CD14-positive monocyte (primary cell): ENCODE measurements around the gene VIM. TPM values are rescaled to one million over a fixed set of nuclear protein-coding genes. Genes with fewer than 3 reads are reported as not detected.

Experiments
- DNase-seq, 3 donors: peaks; one replicate each; pipeline ENCODE4 v3.0.0-alpha.2; 2011 to 2022
- H2AFZ ChIP-seq: 2 replicates; pipeline ENCODE4 v1.6.0; 2012; ENCODE audit warnings: mild to moderate bottlenecking, low read depth, low read length, inconsistent platforms; ENCODE audit not compliant: insufficient read depth, poor library complexity, severe bottlenecking
- H3K27ac ChIP-seq, 2 donors: 1 replicate in 1 of 2; 2 replicates in 1 of 2; pipeline ENCODE4 v1.5.1; 2012 to 2013; ENCODE audit warnings: low read length in 2 of 2, control low read depth in 1 of 2, inconsistent platforms in 1 of 2, low read depth in 1 of 2, mild to moderate bottlenecking in 1 of 2
- H3K27me3 ChIP-seq, 2 donors: one replicate each; pipeline versions ENCODE4 v1.6.0 to v1.6.1; 2011 to 2013; ENCODE audit warnings: low read length in 2 of 2; ENCODE audit not compliant: control insufficient read depth in 2 of 2, insufficient read depth in 2 of 2
- H3K36me3 ChIP-seq, 2 donors: replicated peaks in 1 of 2; 1 replicate in 1 of 2; 2 replicates in 1 of 2; pipeline versions ENCODE4 v1.5.1 to v1.6.1; 2012 to 2013; ENCODE audit warnings: low read length in 2 of 2, control low read depth in 1 of 2, inconsistent platforms in 1 of 2, mild to moderate bottlenecking in 1 of 2; ENCODE audit not compliant: insufficient read depth in 2 of 2, control insufficient read depth in 1 of 2
- H3K4me1 ChIP-seq, 2 donors: 1 replicate in 1 of 2; 2 replicates in 1 of 2; pipeline versions ENCODE4 v1.5.1 to v1.6.1; 2012 to 2013; ENCODE audit warnings: low read length in 2 of 2, control low read depth in 1 of 2, inconsistent platforms in 1 of 2, mild to moderate bottlenecking in 1 of 2, moderate library complexity in 1 of 2; ENCODE audit not compliant: insufficient read depth in 2 of 2, control insufficient read depth in 1 of 2
- H3K4me2 ChIP-seq: replicated peaks from 2 replicates; pipeline ENCODE3; 2012; ENCODE audit warnings: low read length, moderate library complexity, mild to moderate bottlenecking; ENCODE audit not compliant: poor library complexity, severe bottlenecking; ENCODE audit errors: extremely low read depth
- H3K4me3 ChIP-seq, 3 experiments: fragments of 200-600 bp in 1 of 3; sonication (generic) in 1 of 3; replicated peaks in 1 of 3; 1 replicate in 2 of 3; 2 replicates in 1 of 3; pipeline ENCODE4 v1.5.1; 2011 to 2013; ENCODE audit warnings: low read length in 3 of 3, mild to moderate bottlenecking in 3 of 3, control low read depth in 2 of 3, low read depth in 2 of 3, inconsistent platforms in 1 of 3, moderate library complexity in 1 of 3
- H3K79me2 ChIP-seq: 2 replicates; pipeline ENCODE4 v1.6.0; 2012; ENCODE audit warnings: mild to moderate bottlenecking, control low read depth, inconsistent platforms, low read length, moderate library complexity; ENCODE audit not compliant: insufficient read depth
- H3K9ac ChIP-seq: 2 replicates; pipeline ENCODE4 v1.6.0; 2017; ENCODE audit warnings: low read length, mild to moderate bottlenecking; ENCODE audit not compliant: insufficient read depth, poor library complexity, severe bottlenecking
- H3K9me3 ChIP-seq, 2 donors: replicated peaks in 1 of 2; 1 replicate in 1 of 2; 2 replicates in 1 of 2; pipeline versions ENCODE4 v1.5.1 to v1.6.1; 2012 to 2013; ENCODE audit warnings: low read length in 2 of 2, control low read depth in 1 of 2; ENCODE audit not compliant: control insufficient read depth in 1 of 2, insufficient read depth in 1 of 2
- H4K20me1 ChIP-seq: 2 replicates; pipeline ENCODE4 v1.6.0; 2012; ENCODE audit warnings: mild to moderate bottlenecking, low read length, control low read depth, moderate library complexity; ENCODE audit not compliant: insufficient read depth
- H3K27ac Mint-ChIP-seq, 7 donors: one replicate each; pipeline ENCODE4 v1.8.0; 2020; ENCODE audit warnings: mild to moderate bottlenecking in 7 of 7, mixed read lengths in 7 of 7, moderate library complexity in 6 of 7, inconsistent platforms in 2 of 7
- H3K27me3 Mint-ChIP-seq, 3 donors: one replicate each; pipeline ENCODE4 v1.8.0; 2021 to 2022; ENCODE audit warnings: low read depth in 3 of 3, mild to moderate bottlenecking in 3 of 3, mixed read lengths in 3 of 3, moderate library complexity in 3 of 3, inconsistent platforms in 1 of 3
- H3K36me3 Mint-ChIP-seq, 2 donors: one replicate each; pipeline ENCODE4 v1.8.0; 2020; ENCODE audit warnings: mixed read lengths in 2 of 2, inconsistent platforms in 1 of 2, mild to moderate bottlenecking in 1 of 2
- H3K4me1 Mint-ChIP-seq: one replicate; pipeline ENCODE4 v1.8.0; 2020; ENCODE audit warnings: mild to moderate bottlenecking, mixed read lengths
- H3K4me3 Mint-ChIP-seq, 2 donors: one replicate each; pipeline ENCODE4 v1.8.0; 2020; ENCODE audit warnings: mild to moderate bottlenecking in 2 of 2, mixed read lengths in 2 of 2, moderate library complexity in 1 of 2
- H3K9me3 Mint-ChIP-seq, 7 donors: one replicate each; pipeline ENCODE4 v1.8.0; 2020 to 2022; ENCODE audit warnings: mixed read lengths in 7 of 7, mild to moderate bottlenecking in 6 of 7, moderate library complexity in 6 of 7, inconsistent platforms in 2 of 7
- WGBS: methylation state at CpG from one replicate; pipeline ENCODE4 v1.1.5; 2013; ENCODE audit warnings: missing lambda C conversion rate; ENCODE audit not compliant: insufficient coverage; 5-methylcytosine and 5-hydroxymethylcytosine counted together
- intact Hi-C, 2 donors: fragments of 100-400 bp; cut with micrococcal nuclease; formaldehyde crosslinking; loops; one replicate each; pipeline versions ENCODE4 v1.15.0 to v1.15.1; 2023
- polyA plus RNA-seq, 3 donors: library from polyadenylated mRNA; depleted of rRNA in 1 of 3; unstranded in 2 of 3; stranded (reverse) in 1 of 3; fragments of 300-500 nt in 2 of 3; fragments of >200 nt in 1 of 3; fragmentation: Illumina TruSeq in 2 of 3; gene quantifications; 1 replicate in 2 of 3; 2 replicates in 1 of 3; pipeline ENCODE4 v1.2.3, GENCODE V29; 2012 to 2021
- TF ChIP-seq, protein P1 (sequence below): fragments of 200-600 bp; IDR thresholded peaks from one replicate; pipeline ENCODE4 v1.8.0; 2022; ENCODE audit warnings: antibody characterized with exemption, mild to moderate bottlenecking

VIM gene
- polyA plus RNA-seq, 3 donors: 697 to 4,055 (median 932) TPM

DNA sequence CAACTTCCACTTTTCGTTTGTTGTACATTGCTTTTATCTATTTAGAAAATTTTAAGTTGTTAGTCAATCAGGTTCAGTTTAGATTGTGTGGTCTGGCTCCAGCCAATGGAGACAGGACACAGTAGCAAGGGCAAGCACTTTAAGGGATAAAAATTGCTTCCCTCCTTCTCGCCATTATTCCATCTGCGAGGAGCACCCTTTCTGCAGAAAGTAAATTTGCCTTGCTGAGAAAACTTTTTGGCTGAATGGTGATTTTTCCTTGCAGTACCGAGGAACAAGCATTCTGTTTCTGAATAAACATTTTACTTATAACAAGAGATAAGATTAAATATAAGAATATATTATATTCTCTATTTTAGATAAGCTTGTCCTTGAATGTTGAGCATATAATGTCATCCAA is 34.5 kb downstream of the VIM start:
- no peak overlapping the region for H2AFZ ChIP-seq
- no peaks in the 10 kb centered on the region for H3K36me3 ChIP-seq
- Mint-ChIP-seq H3K4me3 (no peak overlapping the region), H3K27ac (no peak overlapping the region), H3K36me3 (peaks cover 1 to 6% of the 10 kb centered on the region in 2 donors), H3K9me3 (peaks cover 24 to 56% (median 42%) of the 10 kb centered on the region in 7 donors), H3K4me1 (peaks cover 1% of the 10 kb centered on the region), H3K27me3 (peaks cover 0 to 2% (median 0%) of the 10 kb centered on the region in 3 donors)
- H4K20me1 ChIP-seq: no peaks in the 10 kb centered on the region
- H3K27ac ChIP-seq: no peak overlapping the region
- no peak overlapping the region for H3K9ac ChIP-seq
- no peak for DNase-seq
- no CpG with 5 or more reads among the region's 4 CpGs for WGBS
- TF ChIP-seq, protein P1, sequence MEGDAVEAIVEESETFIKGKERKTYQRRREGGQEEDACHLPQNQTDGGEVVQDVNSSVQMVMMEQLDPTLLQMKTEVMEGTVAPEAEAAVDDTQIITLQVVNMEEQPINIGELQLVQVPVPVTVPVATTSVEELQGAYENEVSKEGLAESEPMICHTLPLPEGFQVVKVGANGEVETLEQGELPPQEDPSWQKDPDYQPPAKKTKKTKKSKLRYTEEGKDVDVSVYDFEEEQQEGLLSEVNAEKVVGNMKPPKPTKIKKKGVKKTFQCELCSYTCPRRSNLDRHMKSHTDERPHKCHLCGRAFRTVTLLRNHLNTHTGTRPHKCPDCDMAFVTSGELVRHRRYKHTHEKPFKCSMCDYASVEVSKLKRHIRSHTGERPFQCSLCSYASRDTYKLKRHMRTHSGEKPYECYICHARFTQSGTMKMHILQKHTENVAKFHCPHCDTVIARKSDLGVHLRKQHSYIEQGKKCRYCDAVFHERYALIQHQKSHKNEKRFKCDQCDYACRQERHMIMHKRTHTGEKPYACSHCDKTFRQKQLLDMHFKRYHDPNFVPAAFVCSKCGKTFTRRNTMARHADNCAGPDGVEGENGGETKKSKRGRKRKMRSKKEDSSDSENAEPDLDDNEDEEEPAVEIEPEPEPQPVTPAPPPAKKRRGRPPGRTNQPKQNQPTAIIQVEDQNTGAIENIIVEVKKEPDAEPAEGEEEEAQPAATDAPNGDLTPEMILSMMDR: no peak
- H3K4me1 ChIP-seq: no peaks in the 10 kb centered on the region
- peaks cover 32 to 43% of the 10 kb centered on the region in 2 donors for H3K9me3 ChIP-seq
- no peaks in the 10 kb centered on the region for H3K79me2 ChIP-seq
- H3K4me3 ChIP-seq: no peak overlapping the region
- H3K4me2 ChIP-seq: no peak overlapping the region
- intact Hi-C loops: no loop called here
- no peaks in the 10 kb centered on the region for H3K27me3 ChIP-seq

DNA sequence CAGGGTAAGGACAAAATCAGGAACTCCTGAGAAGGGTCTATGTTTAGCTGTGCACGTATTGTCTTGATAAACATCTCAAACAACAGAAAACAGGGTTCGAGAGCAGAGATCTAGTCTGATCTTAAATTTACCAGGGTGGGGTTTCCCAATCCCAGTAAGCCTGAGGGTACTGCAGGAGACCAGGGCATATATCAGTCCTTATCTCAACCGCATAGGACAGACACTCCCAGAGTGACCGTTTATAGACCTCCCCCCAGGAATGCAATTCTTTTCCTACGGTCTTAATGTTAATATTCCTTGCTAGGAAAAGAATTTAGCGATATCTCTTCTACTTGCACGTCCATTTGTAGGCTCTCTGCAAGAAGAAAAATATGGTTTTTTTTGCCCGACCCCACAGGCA is 35.5 kb downstream of the VIM start:
- Histone ChIP-seq H3K9ac (no peak overlapping the region), H3K27me3 (no peaks in the 10 kb centered on the region), H2AFZ (no peak overlapping the region), H3K4me1 (no peaks in the 10 kb centered on the region), H3K27ac (no peak overlapping the region), H3K4me3 (no peak overlapping the region), H3K79me2 (no peaks in the 10 kb centered on the region), H4K20me1 (no peaks in the 10 kb centered on the region), H3K36me3 (no peaks in the 10 kb centered on the region), H3K4me2 (no peak overlapping the region), H3K9me3 (peaks cover 32 to 43% of the 10 kb centered on the region in 2 donors)
- Mint-ChIP-seq H3K27ac (no peak overlapping the region), H3K36me3 (peaks cover 1 to 6% of the 10 kb centered on the region in 2 donors), H3K4me1 (no peaks in the 10 kb centered on the region), H3K4me3 (no peak overlapping the region), H3K27me3 (peaks cover 0 to 2% (median 0%) of the 10 kb centered on the region in 3 donors), H3K9me3 (peaks cover 24 to 56% (median 42%) of the 10 kb centered on the region in 7 donors)
- TF ChIP-seq, protein P1: no peak
- DNase-seq: no peak
- WGBS: 82% methylated on average over 2 of the region's 8 CpGs
- intact Hi-C loops: no loop called here
